OCI-LY1 (cell line): ENCODE results near the gene HOXA4.

Experiments
- H2AFZ ChIP-seq: fragments of 200-600 bp; sonication (generic), shearing (Covaris generic); 2 replicates; pipeline ENCODE4 v1.6.0; 2014; ENCODE audit warnings: antibody characterized with exemption, mild to moderate bottlenecking, low read length
- H3F3A ChIP-seq: fragments of 200-600 bp; sonication (generic), shearing (Covaris generic); 2 replicates; pipeline ENCODE4 v1.6.0; 2014; ENCODE audit warnings: mild to moderate bottlenecking, antibody characterized with exemption, low read length, moderate library complexity; ENCODE audit not compliant: insufficient read depth
- H3K27ac ChIP-seq: fragments of 200-600 bp; sonication (generic); 2 replicates; pipeline ENCODE4 v1.5.1; 2014; ENCODE audit warnings: low read length, mixed run types, mild to moderate bottlenecking, low read depth; ENCODE audit not compliant: poor library complexity, severe bottlenecking
- H3K27me3 ChIP-seq: fragments of 200-600 bp; sonication (generic); 2 replicates; pipeline ENCODE4 v1.6.0; 2014; ENCODE audit warnings: antibody characterized with exemption, mild to moderate bottlenecking, low read length, moderate library complexity; ENCODE audit not compliant: insufficient read depth
- H3K36me3 ChIP-seq: fragments of 200-600 bp; sonication (generic); 2 replicates; pipeline ENCODE4 v1.6.1; 2014; ENCODE audit warnings: mild to moderate bottlenecking, antibody characterized with exemption, low read length, moderate library complexity, mixed read lengths; ENCODE audit not compliant: insufficient read depth
- H3K4me1 ChIP-seq: fragments of 200-600 bp; sonication (generic); 2 replicates; pipeline ENCODE4 v1.5.1; 2014; ENCODE audit warnings: mild to moderate bottlenecking, low read length, moderate library complexity; ENCODE audit not compliant: insufficient read depth, severe bottlenecking
- H3K4me2 ChIP-seq: fragments of 200-600 bp; sonication (generic), shearing (Covaris generic); 2 replicates; pipeline ENCODE4 v1.6.1; 2014; ENCODE audit warnings: low read length
- H3K4me3 ChIP-seq: fragments of 200-600 bp; sonication (generic); 2 replicates; pipeline ENCODE4 v1.5.1; 2014; ENCODE audit warnings: low read length, low read depth, mild to moderate bottlenecking, mixed read lengths; ENCODE audit not compliant: poor library complexity, severe bottlenecking
- H3K79me2 ChIP-seq: fragments of 200-600 bp; shearing (Covaris generic); 2 replicates; pipeline ENCODE4 v1.6.1; 2016; ENCODE audit warnings: mixed run types, low read length, mixed read lengths; ENCODE audit not compliant: insufficient read depth
- H3K9ac ChIP-seq: fragments of 200-600 bp; sonication (generic), shearing (Covaris generic); 2 replicates; pipeline ENCODE4 v1.6.1; 2014; ENCODE audit warnings: mild to moderate bottlenecking, low read length, mixed read lengths
- H3K9me2 ChIP-seq: fragments of 200-600 bp; sonication (generic), shearing (Covaris generic); 2 replicates; pipeline ENCODE4 v1.6.1; 2014; ENCODE audit warnings: low read depth, mild to moderate bottlenecking, low read length, mixed read lengths
- H3K9me3 ChIP-seq: fragments of 200-600 bp; shearing (Covaris generic); 2 replicates; pipeline ENCODE4 v1.6.1; 2014; ENCODE audit warnings: low read length, mixed read lengths
- H4K20me1 ChIP-seq: fragments of 200-600 bp; sonication (generic), shearing (Covaris generic); 2 replicates; pipeline ENCODE4 v1.6.0; 2016; ENCODE audit warnings: mild to moderate bottlenecking, low read length; ENCODE audit not compliant: insufficient read depth
- CTCF ChIP-seq: fragments of 200-600 bp; sonication (generic), shearing (Covaris generic); IDR thresholded peaks from 2 replicates; pipeline ENCODE4 v1.5.1; 2017; ENCODE audit warnings: mild to moderate bottlenecking, antibody characterized with exemption, low read length, moderate library complexity, mixed read lengths
- EZH2 ChIP-seq: fragments of 200-600 bp; sonication (generic), shearing (Covaris generic); IDR thresholded peaks from 2 replicates; pipeline ENCODE4 v1.8.0; 2017; ENCODE audit warnings: borderline replicate concordance, mixed run types, mild to moderate bottlenecking, antibody characterized with exemption, low read length, moderate library complexity, mixed read lengths

HOXA4 gene

DNA sequence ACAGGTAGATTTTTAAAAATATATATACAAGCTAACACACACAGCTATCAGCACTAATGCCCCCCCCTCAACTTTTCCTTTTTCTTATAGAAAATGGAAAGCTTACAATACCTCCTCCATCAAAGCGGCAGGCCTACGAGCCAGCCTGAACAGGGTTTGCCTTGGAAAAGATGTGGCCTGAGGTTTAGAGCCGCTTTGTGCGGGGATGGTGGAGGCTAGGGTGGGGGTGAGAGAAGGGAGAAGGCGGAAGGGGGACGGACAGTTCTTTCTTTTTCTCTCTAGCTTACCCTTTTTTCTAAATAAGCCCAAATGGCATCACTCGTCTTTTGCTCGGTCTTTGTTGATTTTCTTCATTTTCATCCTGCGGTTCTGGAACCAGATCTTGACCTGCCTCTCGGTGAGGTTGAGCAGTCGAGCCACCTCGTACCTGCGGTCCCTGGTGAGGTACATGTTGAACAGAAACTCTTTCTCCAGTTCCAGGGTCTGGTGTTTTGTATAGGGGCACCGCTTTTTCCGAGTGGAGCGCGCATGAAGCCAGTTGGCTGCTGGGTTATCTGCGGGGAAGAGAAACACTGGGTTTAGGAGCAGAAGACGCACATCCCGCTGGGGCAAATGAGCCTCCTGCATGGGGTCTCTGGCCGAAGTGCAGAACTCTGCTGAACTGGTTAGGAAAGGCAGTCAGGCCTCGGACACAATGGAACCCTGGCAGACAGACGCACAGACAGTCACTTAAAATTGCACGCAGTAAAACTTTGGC lies 32.9 kb upstream of the HOXA4 start:
- no peak overlapping the region for H3K9ac ChIP-seq
- H3K79me2 ChIP-seq = no peaks in the 10 kb centered on the region
- H3K36me3 ChIP-seq = no peaks in the 10 kb centered on the region
- H3F3A ChIP-seq = 0 out of 2 replicates have a peak, but pooled peaks cover 8% of the 10 kb centered on the region
- H2AFZ ChIP-seq = no peak overlapping the region
- no peak overlapping the region for H3K4me2 ChIP-seq
- TF ChIP-seq CTCF (no peak), EZH2 (no peak)
- peaks cover 13% of the 10 kb centered on the region for H3K4me1 ChIP-seq
- no peaks in the 10 kb centered on the region for H3K9me3 ChIP-seq
- no peak overlapping the region for H3K27ac ChIP-seq
- H3K4me3 ChIP-seq = no peak overlapping the region
- no peaks in the 10 kb centered on the region for H4K20me1 ChIP-seq
- H3K9me2 ChIP-seq = no peaks in the 10 kb centered on the region
- peaks cover 4% of the 10 kb centered on the region; the same call in 1 of the 2 replicates for H3K27me3 ChIP-seq

DNA sequence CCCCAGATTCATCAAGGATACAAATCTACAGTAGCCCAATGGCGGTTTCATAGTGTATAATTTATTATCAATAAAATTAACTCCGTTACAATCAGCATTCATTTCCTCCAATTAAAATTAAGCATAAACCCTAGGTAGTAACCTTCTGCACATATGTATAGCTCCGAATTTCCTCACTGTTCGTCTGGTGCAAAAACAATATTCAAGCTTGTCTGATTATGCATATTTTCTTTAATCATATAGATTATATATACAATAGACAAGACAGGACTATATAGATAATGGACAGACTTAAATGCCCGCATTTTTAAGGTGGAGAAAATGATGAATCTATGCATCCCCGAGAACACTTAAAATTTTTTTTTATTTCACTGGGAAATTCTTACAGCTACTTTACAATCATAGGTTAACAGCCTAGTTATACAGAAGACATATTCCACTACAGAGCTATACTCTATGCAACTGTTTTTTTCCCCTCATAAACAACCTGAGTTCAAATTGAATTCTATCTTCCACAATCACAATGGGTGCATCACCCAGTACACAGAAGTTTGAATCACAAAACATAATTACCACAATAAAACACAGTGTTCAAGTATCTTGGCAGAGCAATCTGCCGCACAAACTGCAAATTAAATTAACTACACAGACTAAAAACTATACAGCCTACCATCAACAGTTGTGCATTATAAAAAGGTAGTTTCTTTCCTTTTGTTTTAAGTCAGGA lies 32.2 kb upstream of the HOXA4 start:
- no peaks in the 10 kb centered on the region for H3K79me2 ChIP-seq
- peaks cover 4% of the 10 kb centered on the region; the same call in 1 of the 2 replicates for H3K27me3 ChIP-seq
- no peaks in the 10 kb centered on the region for H3K9me2 ChIP-seq
- H3K9ac ChIP-seq = no peak overlapping the region
- no peaks in the 10 kb centered on the region for H3K36me3 ChIP-seq
- H2AFZ ChIP-seq = no peak overlapping the region
- no peak overlapping the region for H3K27ac ChIP-seq
- H3K4me2 ChIP-seq = no peak overlapping the region
- TF ChIP-seq EZH2 (no peak), CTCF (no peak)
- H3K4me1 ChIP-seq = peaks cover 13% of the 10 kb centered on the region
- H3K9me3 ChIP-seq = no peaks in the 10 kb centered on the region
- H4K20me1 ChIP-seq = no peaks in the 10 kb centered on the region
- H3K4me3 ChIP-seq = no peak overlapping the region
- H3F3A ChIP-seq = 0 out of 2 replicates have a peak, but pooled peaks cover 8% of the 10 kb centered on the region

DNA sequence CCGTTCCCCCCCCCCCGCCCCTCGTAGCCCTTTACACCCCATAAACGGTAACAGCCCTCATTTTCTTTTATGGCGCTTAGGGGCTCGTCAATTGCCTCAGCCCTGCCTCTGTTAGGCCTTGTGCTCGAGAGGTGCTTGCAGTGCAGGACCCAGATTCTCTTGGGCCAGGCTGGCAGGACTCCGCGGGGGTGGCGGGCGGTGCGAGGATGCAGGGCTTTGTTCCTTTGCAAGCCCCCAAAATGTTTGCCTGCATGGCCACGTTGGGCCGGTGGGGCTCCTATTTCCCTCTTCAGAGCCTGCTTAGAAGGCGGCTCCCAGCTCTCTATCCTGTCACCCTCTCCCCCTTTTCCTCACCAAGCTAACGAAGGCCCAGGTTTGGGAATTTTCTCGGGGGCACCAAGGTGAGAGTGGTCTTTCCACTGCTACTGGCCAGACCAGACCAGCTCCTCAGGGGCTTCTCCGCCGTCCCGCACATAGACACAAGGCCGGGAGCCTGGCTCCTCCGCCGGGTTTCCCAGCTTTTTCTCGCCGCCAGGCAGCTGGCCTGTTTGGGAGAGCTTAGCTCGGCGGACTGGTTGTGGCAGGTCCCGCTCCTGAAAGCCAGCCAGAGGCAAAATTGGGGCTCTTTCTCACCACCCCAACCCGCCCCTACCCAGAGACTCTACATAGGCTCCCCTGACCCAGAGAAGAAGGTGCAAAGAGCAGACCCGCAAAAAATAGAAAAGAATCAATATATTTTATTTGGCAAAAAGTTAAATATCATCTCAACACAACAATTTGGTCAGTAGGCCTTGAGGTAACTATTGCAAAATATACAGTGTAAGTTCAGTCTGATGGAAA lies 31.4 kb upstream of the HOXA4 start:
- Histone ChIP-seq H3F3A (0 out of 2 replicates have a peak, but pooled peaks cover 8% of the 10 kb centered on the region), H3K4me3 (no peak overlapping the region), H3K4me1 (peaks cover 13% of the 10 kb centered on the region), H3K9me3 (no peaks in the 10 kb centered on the region), H3K4me2 (peak overlapping the region; percentile 88; the same call in 1 of the 2 replicates), H2AFZ (no peak overlapping the region), H3K27ac (no peak overlapping the region), H3K27me3 (peaks cover under 1% of the 10 kb centered on the region; the same call in 1 of the 2 replicates), H3K79me2 (no peaks in the 10 kb centered on the region), H3K9me2 (no peaks in the 10 kb centered on the region), H3K36me3 (no peaks in the 10 kb centered on the region), H3K9ac (no peak overlapping the region), H4K20me1 (no peaks in the 10 kb centered on the region)
- TF ChIP-seq EZH2 (no peak), CTCF (no peak)
